ENCODE data around the gene PSMD12.
"Not testable (repeated sequence)": the region's sequence is repeated elsewhere in the genome, so short reads cannot be mapped to it uniquely, and the experiment has no call there.

PSMD12 gene

GRCh38 chr17:67305446-67306235 lies 60.7 kb downstream of the PSMD12 start:
- not testable (repeated sequence) for DNase-seq (ENCODE audit: low read depth)

GRCh38 chr17:67297454-67297960 lies 68.9 kb downstream of the PSMD12 start:
- DNase-seq (ENCODE audit: low read depth), result no peak

GRCh38 chr17:67294451-67295199 lies 71.8 kb downstream of the PSMD12 start:
- no peak for DNase-seq (ENCODE audit: low read depth)

GRCh38 chr17:67293251-67294203 lies 72.8 kb downstream of the PSMD12 start:
- no peak for DNase-seq (ENCODE audit: low read depth)

- DNase-seq (ENCODE audit: low read depth), result no peak
These were observed 75.6 kb downstream of the PSMD12 start for GRCh38 chr17:67290711-67291291.

- no peak for DNase-seq (ENCODE audit: low read depth)
These were observed 76.1 kb downstream of the PSMD12 start for GRCh38 chr17:67290244-67290643.

GRCh38 chr17:67289181-67289876 lies 77.0 kb downstream of the PSMD12 start:
- DNase-seq (ENCODE audit: low read depth), result no peak
